GM18909 (cell line): ENCODE data around the gene WNT9B.
"Not testable (repeated sequence)": the region's sequence is repeated elsewhere in the genome, so short reads cannot be mapped to it uniquely, and the experiment has no call there.

ENCODE experiments used
- ATAC-seq: cut with Tn5 transposase; IDR thresholded peaks from one replicate; pipeline ENCODE4 v1.9.1; 2021; ENCODE audit warnings: mild to moderate bottlenecking; ENCODE audit not compliant: unreplicated experiment, poor library complexity

Gene WNT9B

GRCh38 chr17:46821482-46822387, 29.6 kb upstream of the WNT9B start:
- no peak for ATAC-seq

GRCh38 chr17:46822388-46822921, 28.9 kb upstream of the WNT9B start:
- ATAC-seq: no peak

GRCh38 chr17:46823657-46824056, 27.7 kb upstream of the WNT9B start:
- ATAC-seq: no peak

GRCh38 chr17:46826116-46826515, 25.3 kb upstream of the WNT9B start:
- no peak for ATAC-seq

- ATAC-seq: no peak
Observed at GRCh38 chr17:46827274-46827673, 24.1 kb upstream of the WNT9B start.

- ATAC-seq: no peak
Observed at GRCh38 chr17:46831573-46832330, 19.6 kb upstream of the WNT9B start.

GRCh38 chr17:46832331-46832821, 19.0 kb upstream of the WNT9B start:
- no peak for ATAC-seq

- no peak for ATAC-seq
Observed at GRCh38 chr17:46832945-46833839, 18.2 kb upstream of the WNT9B start.

- no peak for ATAC-seq
Observed at GRCh38 chr17:46833840-46834208, 17.6 kb upstream of the WNT9B start.

GRCh38 chr17:46834846-46835245, 16.5 kb upstream of the WNT9B start:
- ATAC-seq: no peak

GRCh38 chr17:46836500-46836899, 14.9 kb upstream of the WNT9B start:
- no peak for ATAC-seq

GRCh38 chr17:46837521-46837920, 13.9 kb upstream of the WNT9B start:
- no peak for ATAC-seq

GRCh38 chr17:46839211-46839610, 12.2 kb upstream of the WNT9B start:
- ATAC-seq: no peak

GRCh38 chr17:46840596-46840995, 10.8 kb upstream of the WNT9B start:
- ATAC-seq: not testable (repeated sequence)

GRCh38 chr17:46841561-46842379, 9.6 kb upstream of the WNT9B start:
- no peak for ATAC-seq

- no peak for ATAC-seq
Observed at GRCh38 chr17:46842835-46843234, 8.5 kb upstream of the WNT9B start.

GRCh38 chr17:46847204-46848191, 3.9 kb upstream of the WNT9B start:
- no peak for ATAC-seq

GRCh38 chr17:46848534-46848933, 2.8 kb upstream of the WNT9B start:
- ATAC-seq: no peak
